Activated T-helper 17 cell treated with anti-CD3 and anti-CD28 coated beads, Interleukin-2, amount 50 U/mL, for 72 hours (primary cell): Measurements from ENCODE around the gene TMEM80. TPM values are rescaled to one million over a fixed set of nuclear protein-coding genes. Genes with fewer than 3 reads are reported as not detected.

Experiments
- ATAC-seq: fragments of 150-1000 bp; cut with Tn5 transposase; replicated peaks from 2 replicates; pipeline ENCODE4 v1.10.0; 2021; ENCODE audit warnings: mild to moderate bottlenecking, moderate library complexity
- H3K27ac Mint-ChIP-seq: one replicate; pipeline ENCODE4 v1.8.0; 2022; ENCODE audit warnings: mixed read lengths
- H3K27me3 Mint-ChIP-seq: one replicate; pipeline ENCODE4 v1.8.0; 2022; ENCODE audit warnings: mixed read lengths
- H3K36me3 Mint-ChIP-seq: one replicate; pipeline ENCODE4 v1.8.0; 2022; ENCODE audit warnings: low read depth, mild to moderate bottlenecking, mixed read lengths
- H3K4me1 Mint-ChIP-seq: one replicate; pipeline ENCODE4 v1.8.0; 2022; ENCODE audit warnings: mixed read lengths
- H3K4me3 Mint-ChIP-seq: one replicate; pipeline ENCODE4 v1.8.0; 2022; ENCODE audit warnings: mild to moderate bottlenecking, mixed read lengths
- H3K9me3 Mint-ChIP-seq: one replicate; pipeline ENCODE4 v1.8.0; 2022; ENCODE audit warnings: mixed read lengths
- total RNA-seq, 2 donors: library from RNA; stranded (reverse); gene quantifications; one replicate each; pipeline ENCODE4 v1.2.3, GENCODE V29; 2022

Gene TMEM80
- total RNA-seq, 2 donors from 2014 or later = 11.7 to 14.6 TPM

DNA sequence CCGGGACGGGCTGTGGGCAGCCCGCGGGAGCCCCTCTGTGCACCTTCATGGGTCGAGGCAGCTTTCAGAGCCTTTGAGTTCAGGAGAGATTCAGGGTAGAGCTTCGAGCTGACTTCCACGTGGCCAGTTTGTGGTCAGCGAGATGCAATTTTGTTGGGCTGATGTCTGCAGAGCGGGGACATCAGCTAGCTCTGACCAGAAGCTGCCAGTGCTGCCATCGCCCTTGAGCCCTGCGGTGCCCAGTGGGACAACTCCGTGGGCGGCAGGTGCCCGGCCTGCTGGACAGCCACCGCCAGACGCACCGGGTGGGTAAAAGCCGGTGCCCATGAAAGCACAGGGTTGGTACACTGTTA is 52.4 kb downstream of the TMEM80 start:
- H3K27me3 Mint-ChIP-seq = no peaks in the 10 kb centered on the region
- H3K9me3 Mint-ChIP-seq = no peaks in the 10 kb centered on the region
- peak overlapping the region; percentile 85 for H3K4me3 Mint-ChIP-seq
- H3K36me3 Mint-ChIP-seq = no peaks in the 10 kb centered on the region
- no peaks in the 10 kb centered on the region for H3K4me1 Mint-ChIP-seq
- H3K27ac Mint-ChIP-seq = peak overlapping the region; percentile 78
- ATAC-seq = no peak

DNA sequence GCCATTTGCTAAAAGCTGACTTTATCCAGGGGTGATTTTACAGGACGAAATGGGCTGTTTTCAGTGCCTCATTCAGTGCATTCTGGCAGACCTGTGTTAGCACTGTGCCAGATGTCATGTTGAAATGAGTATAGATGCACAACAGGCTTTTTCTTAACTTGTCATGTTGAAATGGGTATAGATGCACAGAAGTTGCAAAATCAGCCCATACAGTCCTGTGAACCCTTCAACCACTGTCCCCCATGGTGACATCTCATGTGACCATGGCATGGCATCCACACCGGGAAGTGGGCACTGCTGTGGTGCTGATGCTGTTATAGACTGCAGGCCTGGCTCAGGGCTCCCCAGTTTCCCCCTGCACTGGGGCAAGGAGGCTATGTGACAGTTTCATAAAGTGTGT is 54.1 kb downstream of the TMEM80 start:
- H3K27me3 Mint-ChIP-seq = no peaks in the 10 kb centered on the region
- no peak for ATAC-seq
- peak overlapping the region; percentile 30 for H3K27ac Mint-ChIP-seq
- no peaks in the 10 kb centered on the region for H3K9me3 Mint-ChIP-seq
- peak overlapping the region; percentile 85 for H3K4me3 Mint-ChIP-seq
- H3K4me1 Mint-ChIP-seq = no peaks in the 10 kb centered on the region
- H3K36me3 Mint-ChIP-seq = no peaks in the 10 kb centered on the region

Other genes with a start within 250 kb of the TMEM80 start
- 10 to 100 TPM; 24.1 to 28.0 TPM for gene PTDSS2, start 245.5 kb upstream of the TMEM80 start, total RNA-seq
- gene RNH1, start 188.6 kb upstream of the TMEM80 start, total RNA-seq = 100 to 1,000 TPM in 1 of 2 donors, 10 to 100 TPM in 1; 88.4 to 126 TPM
- 10 to 100 TPM; 29.5 to 73.2 TPM for gene HRAS, start 160.2 kb upstream of the TMEM80 start, total RNA-seq
- gene LRRC56, start 158.3 kb upstream of the TMEM80 start, total RNA-seq = 1 to 10 TPM; 1.1 to 4.4 TPM
- 1 to 10 TPM; 2.7 to 6.6 TPM for gene LMNTD2, start 135.1 kb upstream of the TMEM80 start, total RNA-seq
- gene RASSF7, start 134.8 kb upstream of the TMEM80 start, total RNA-seq = 10 to 100 TPM; 22.7 to 37.7 TPM
- 10 to 100 TPM; 37.8 to 55.6 TPM for gene PHRF1, start 119.3 kb upstream of the TMEM80 start, total RNA-seq
- gene IRF7, start 79.9 kb upstream of the TMEM80 start, total RNA-seq = 10 to 100 TPM; 14.7 to 25.8 TPM
- not detected for gene CDHR5, start 70.9 kb upstream of the TMEM80 start, total RNA-seq
- gene SCT, start 68.6 kb upstream of the TMEM80 start, total RNA-seq = not detected
- gene DRD4, start 58.5 kb upstream of the TMEM80 start, total RNA-seq = 1 to 10 TPM in 1 of 2 donors, under 1 TPM in 1; 0.48 to 3.8 TPM
- gene DEAF1, start 594 bp upstream of the TMEM80 start, total RNA-seq = 10 to 100 TPM; 43.2 to 56.0 TPM
- gene EPS8L2, start 10.4 kb downstream of the TMEM80 start, total RNA-seq = 10 to 100 TPM; 23.6 to 34.6 TPM
- gene TALDO1, start 51.6 kb downstream of the TMEM80 start, total RNA-seq = 100 to 1,000 TPM; 131 to 255 TPM
- 10 to 100 TPM; 42.3 to 60.9 TPM for gene GATD1, start 81.7 kb downstream of the TMEM80 start, total RNA-seq
- gene CEND1, start 94.3 kb downstream of the TMEM80 start, total RNA-seq = 1 to 10 TPM; 1.2 to 3.9 TPM
- gene SLC25A22, start 102.5 kb downstream of the TMEM80 start, total RNA-seq = 10 to 100 TPM; 27.9 to 62.2 TPM
- 10 to 100 TPM; 35.8 to 43.8 TPM for gene PIDD1, start 109.4 kb downstream of the TMEM80 start, total RNA-seq
- 1,000 to 10,000 TPM; 2,744 to 3,086 TPM for gene RPLP2, start 114.2 kb downstream of the TMEM80 start, total RNA-seq
- gene PNPLA2, start 123.1 kb downstream of the TMEM80 start, total RNA-seq = 10 to 100 TPM; 36.8 to 39.3 TPM
- gene CRACR2B, start 132.1 kb downstream of the TMEM80 start, total RNA-seq = 1 to 10 TPM; 1.4 to 1.9 TPM
- 10 to 100 TPM; 61.5 to 74.6 TPM for gene CD151, start 137.1 kb downstream of the TMEM80 start, total RNA-seq
- 100 to 1,000 TPM in 1 of 2 donors, 10 to 100 TPM in 1; 41.2 to 106 TPM for gene POLR2L, start 146.7 kb downstream of the TMEM80 start, total RNA-seq
- 10 to 100 TPM in 1 of 2 donors, 1 to 10 TPM in 1; 6.0 to 11.2 TPM for gene TSPAN4, start 147.0 kb downstream of the TMEM80 start, total RNA-seq
- gene CHID1, start 215.0 kb downstream of the TMEM80 start, total RNA-seq = 10 to 100 TPM; 71.9 to 72.6 TPM
- 10 to 100 TPM; 69.1 to 76.2 TPM for gene AP2A2, start 230.1 kb downstream of the TMEM80 start, total RNA-seq